Hepatocyte (in vitro differentiated cells): ENCODE results near the gene HDAC1.

ENCODE experiments used
- EZH2 ChIP-seq: fragments of 200-600 bp; sonication (generic); IDR thresholded peaks from 2 replicates; pipeline ENCODE4 v1.6.1; 2016; ENCODE audit warnings: antibody characterized with exemption, mild to moderate bottlenecking, borderline replicate concordance
- EZH2phosphoT487 ChIP-seq: fragments of 200-600 bp; sonication (generic); IDR thresholded peaks from one replicate; pipeline ENCODE4 v1.6.1; 2018; ENCODE audit warnings: antibody characterized with exemption, mild to moderate bottlenecking, low read depth, moderate library complexity; ENCODE audit not compliant: unreplicated experiment, severe bottlenecking
- TF ChIP-seq, protein P1 (sequence below): fragments of 200-600 bp; sonication (generic); IDR thresholded peaks from 2 replicates; pipeline ENCODE4 v1.5.1; 2016; ENCODE audit warnings: antibody characterized with exemption, mild to moderate bottlenecking; ENCODE audit not compliant: poor library complexity

GRCh38 chr1:32361308-32361673 is 69.4 kb downstream of the HDAC1 start:
- TF ChIP-seq EZH2phosphoT487, result no peak
- TF ChIP-seq, protein P1, sequence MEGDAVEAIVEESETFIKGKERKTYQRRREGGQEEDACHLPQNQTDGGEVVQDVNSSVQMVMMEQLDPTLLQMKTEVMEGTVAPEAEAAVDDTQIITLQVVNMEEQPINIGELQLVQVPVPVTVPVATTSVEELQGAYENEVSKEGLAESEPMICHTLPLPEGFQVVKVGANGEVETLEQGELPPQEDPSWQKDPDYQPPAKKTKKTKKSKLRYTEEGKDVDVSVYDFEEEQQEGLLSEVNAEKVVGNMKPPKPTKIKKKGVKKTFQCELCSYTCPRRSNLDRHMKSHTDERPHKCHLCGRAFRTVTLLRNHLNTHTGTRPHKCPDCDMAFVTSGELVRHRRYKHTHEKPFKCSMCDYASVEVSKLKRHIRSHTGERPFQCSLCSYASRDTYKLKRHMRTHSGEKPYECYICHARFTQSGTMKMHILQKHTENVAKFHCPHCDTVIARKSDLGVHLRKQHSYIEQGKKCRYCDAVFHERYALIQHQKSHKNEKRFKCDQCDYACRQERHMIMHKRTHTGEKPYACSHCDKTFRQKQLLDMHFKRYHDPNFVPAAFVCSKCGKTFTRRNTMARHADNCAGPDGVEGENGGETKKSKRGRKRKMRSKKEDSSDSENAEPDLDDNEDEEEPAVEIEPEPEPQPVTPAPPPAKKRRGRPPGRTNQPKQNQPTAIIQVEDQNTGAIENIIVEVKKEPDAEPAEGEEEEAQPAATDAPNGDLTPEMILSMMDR, result no peak
- no peak for TF ChIP-seq EZH2
